Colonic mucosa (tissue), 4 donors: ENCODE results near the gene ANKRD23. TPM values are rescaled to one million over a fixed set of nuclear protein-coding genes. Genes with fewer than 3 reads are reported as not detected.

Source experiments
- DNase-seq: peaks from one replicate; pipeline ENCODE4 v3.0.0-alpha.2; 2020
- H3K27ac ChIP-seq: fragments of 200-600 bp; one replicate; pipeline ENCODE4 v1.8.0; 2021
- H3K27me3 ChIP-seq: fragments of 200-600 bp; one replicate; pipeline ENCODE4 v1.8.0; 2021
- H3K36me3 ChIP-seq: fragments of 200-600 bp; one replicate; pipeline ENCODE4 v1.8.0; 2021
- H3K4me1 ChIP-seq: fragments of 200-600 bp; one replicate; pipeline ENCODE4 v1.8.0; 2021; ENCODE audit warnings: mild to moderate bottlenecking
- H3K4me3 ChIP-seq: fragments of 200-600 bp; one replicate; pipeline ENCODE4 v1.8.0; 2021
- H3K9ac ChIP-seq, 2 donors: one replicate each; pipeline ENCODE4 v1.7.0; 2013; ENCODE audit warnings: control low read depth in 2 of 2, low read depth in 2 of 2, low read length in 2 of 2
- H3K9me3 ChIP-seq: fragments of 200-600 bp; one replicate; pipeline ENCODE4 v1.8.0; 2021
- CTCF ChIP-seq: fragments of 200-600 bp; IDR thresholded peaks from one replicate; pipeline ENCODE4 v1.8.0; 2022; ENCODE audit warnings: antibody characterized with exemption, mild to moderate bottlenecking
- intact Hi-C: fragments of 100-400 bp; cut with DNase I; formaldehyde crosslinking; loops from one replicate; pipeline ENCODE4 v1.14.1; 2022
- total RNA-seq, 2 donors: library from RNA; stranded (reverse); fragmentation: NEBNext Ultra II Directional in 1 of 2; extraction: Animal tissue kit (Norgen Biotek cat#: 25700) in 1 of 2; gene quantifications; one replicate each; pipeline ENCODE4 v1.2.1, GENCODE V29; 2021
- donor health status: healthy.
- donor health status: DM: no; HTN: no; CAD: no.
- donor health status: DM: no; HTN: no; CAD: no.

Gene ANKRD23
- total RNA-seq, 2 donors from 2014 or later, result 1.4 to 4.1 TPM

- Histone ChIP-seq H3K4me3 (no peak overlapping the region), H3K27ac (no peak overlapping the region), H3K4me1 (no peaks in the 10 kb centered on the region), H3K36me3 (peaks cover 4% of the 10 kb centered on the region), H3K9ac (no peak overlapping the region), H3K9me3 (no peaks in the 10 kb centered on the region), H3K27me3 (no peaks in the 10 kb centered on the region)
- no peak for TF ChIP-seq CTCF
- intact Hi-C loops, result no loop called here
- no peak for DNase-seq
These were observed 13.7 kb downstream of the ANKRD23 start for GRCh38 chr2:96830044-96830562.

GRCh38 chr2:96828874-96829273, 14.9 kb downstream of the ANKRD23 start:
- Histone ChIP-seq H3K27ac (no peak overlapping the region), H3K9me3 (no peaks in the 10 kb centered on the region), H3K4me1 (no peaks in the 10 kb centered on the region), H3K36me3 (peaks cover 4% of the 10 kb centered on the region), H3K27me3 (no peaks in the 10 kb centered on the region), H3K9ac (no peak overlapping the region), H3K4me3 (no peak overlapping the region)
- intact Hi-C loops, result no loop called here
- DNase-seq, result no peak
- no peak for TF ChIP-seq CTCF

- H3K36me3 ChIP-seq, result peaks cover 4% of the 10 kb centered on the region
- TF ChIP-seq CTCF, result no peak
- no peak overlapping the region for H3K4me3 ChIP-seq
- H3K27me3 ChIP-seq, result no peaks in the 10 kb centered on the region
- intact Hi-C loops, result no loop called here
- H3K4me1 ChIP-seq, result no peaks in the 10 kb centered on the region
- no peak overlapping the region for H3K9ac ChIP-seq
- DNase-seq, result no peak
- H3K9me3 ChIP-seq, result no peaks in the 10 kb centered on the region
- H3K27ac ChIP-seq, result no peak overlapping the region
These were observed 15.4 kb downstream of the ANKRD23 start for GRCh38 chr2:96828436-96828835.

GRCh38 chr2:96826546-96827278, 17.1 kb downstream of the ANKRD23 start:
- Histone ChIP-seq H3K9ac (no peak overlapping the region), H3K27ac (no peak overlapping the region), H3K9me3 (no peaks in the 10 kb centered on the region), H3K4me1 (no peaks in the 10 kb centered on the region), H3K4me3 (no peak overlapping the region), H3K27me3 (no peaks in the 10 kb centered on the region), H3K36me3 (peaks cover 4% of the 10 kb centered on the region)
- TF ChIP-seq CTCF, result no peak
- intact Hi-C loops, result no loop called here
- DNase-seq, result no peak

- Histone ChIP-seq H3K4me3 (no peak overlapping the region), H3K9me3 (no peaks in the 10 kb centered on the region), H3K4me1 (peaks cover 6% of the 10 kb centered on the region), H3K27me3 (no peaks in the 10 kb centered on the region), H3K36me3 (peaks cover 4% of the 10 kb centered on the region), H3K27ac (no peak overlapping the region), H3K9ac (no peak overlapping the region)
- TF ChIP-seq CTCF, result no peak
- intact Hi-C loops, result no loop called here
- DNase-seq, result no peak
These were observed 18.8 kb downstream of the ANKRD23 start for GRCh38 chr2:96825057-96825456.
